ENCODE measurements around the gene NRG3.
"Not testable (repeated sequence)": the region's sequence is repeated elsewhere in the genome, so short reads cannot be mapped to it uniquely, and the experiment has no call there.

Gene NRG3

GRCh38 chr10:82660986-82661385, 786.0 kb downstream of the NRG3 start:
- no peak for DNase-seq
- intact Hi-C loops (cut with DNase I) = no loop called here

DNA sequence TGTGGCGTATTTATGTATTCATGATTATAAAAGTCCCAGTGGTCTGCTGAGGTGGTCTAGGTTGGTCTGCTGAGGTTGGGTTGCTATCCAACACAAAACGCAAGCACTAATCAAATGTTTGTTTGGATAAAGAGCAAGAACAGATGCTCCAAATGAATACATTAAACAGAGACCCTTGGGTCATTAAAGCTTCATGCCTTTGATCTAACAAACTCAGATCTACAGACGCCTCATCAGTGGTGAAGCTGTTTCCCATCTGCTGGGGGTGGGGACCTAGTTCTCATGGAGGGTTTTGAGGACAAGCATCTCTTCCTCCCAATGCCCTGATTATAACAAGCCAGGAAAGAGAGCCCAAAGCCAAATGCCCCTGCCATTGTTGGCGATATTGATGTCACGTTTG, 786.7 kb downstream of the NRG3 start:
- intact Hi-C loops (cut with DNase I) = no loop called here
- DNase-seq = no peak

DNA sequence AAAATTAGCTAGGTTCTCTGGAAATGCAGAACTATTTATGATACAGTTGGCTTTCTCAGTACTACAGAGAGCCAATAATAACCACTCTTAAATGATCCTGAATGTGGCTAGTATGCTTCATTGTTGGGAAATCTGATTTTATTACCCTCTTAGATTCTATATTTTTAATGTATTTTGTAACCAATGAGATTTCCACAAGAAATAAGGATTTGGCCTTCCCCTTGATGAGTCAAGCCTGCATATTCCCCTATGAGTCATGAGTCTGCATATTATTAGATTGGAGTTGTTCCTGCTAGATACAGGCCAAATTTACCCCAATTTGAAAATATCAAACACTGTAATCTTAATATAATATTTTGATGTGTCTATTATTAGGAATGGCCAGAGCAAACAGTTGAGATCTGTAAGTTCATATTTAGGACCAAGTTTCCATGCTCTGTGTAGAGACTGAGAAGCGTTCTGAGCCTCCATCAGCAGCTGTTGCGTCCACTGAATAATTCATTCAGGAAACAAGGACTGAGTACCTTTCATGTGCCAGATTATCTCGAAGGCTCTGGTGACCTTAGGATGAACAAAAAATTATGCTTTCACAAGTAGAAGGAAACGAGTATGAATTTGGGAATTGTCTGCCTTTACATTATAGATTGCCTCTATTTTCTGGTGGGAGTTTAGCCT, 793.4 kb downstream of the NRG3 start:
- no peak for DNase-seq

DNA sequence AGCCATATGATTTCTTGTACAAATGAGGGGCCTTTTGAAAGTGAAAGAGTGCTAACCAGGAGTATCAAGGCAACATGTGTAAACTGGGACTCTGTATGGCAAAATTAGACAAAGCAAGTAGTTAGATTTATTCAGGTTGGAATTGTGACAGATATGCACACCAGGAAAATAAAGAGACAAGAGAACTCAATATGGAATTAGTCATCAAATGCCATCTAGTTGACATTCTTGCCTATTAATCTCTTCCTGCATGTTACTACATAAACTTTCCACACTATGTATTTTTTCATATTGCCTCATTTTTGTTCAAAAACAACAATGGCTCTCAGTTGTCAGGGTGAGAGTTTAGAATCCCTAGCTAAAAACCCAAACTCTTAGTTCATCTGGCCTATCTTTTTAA, 799.0 kb downstream of the NRG3 start:
- intact Hi-C loops (cut with DNase I) = no loop called here
- DNase-seq = no peak

More for the DNA sequence above, 793.4 kb downstream of the NRG3 start:
- intact Hi-C loops (cut with DNase I) = no loop called here

GRCh38 chr10:82677932-82678331, 802.9 kb downstream of the NRG3 start:
- intact Hi-C loops (cut with DNase I); DNase-seq: not testable (repeated sequence)

GRCh38 chr10:82678451-82678850, 803.5 kb downstream of the NRG3 start:
- DNase-seq; intact Hi-C loops (cut with DNase I): not testable (repeated sequence)

DNA sequence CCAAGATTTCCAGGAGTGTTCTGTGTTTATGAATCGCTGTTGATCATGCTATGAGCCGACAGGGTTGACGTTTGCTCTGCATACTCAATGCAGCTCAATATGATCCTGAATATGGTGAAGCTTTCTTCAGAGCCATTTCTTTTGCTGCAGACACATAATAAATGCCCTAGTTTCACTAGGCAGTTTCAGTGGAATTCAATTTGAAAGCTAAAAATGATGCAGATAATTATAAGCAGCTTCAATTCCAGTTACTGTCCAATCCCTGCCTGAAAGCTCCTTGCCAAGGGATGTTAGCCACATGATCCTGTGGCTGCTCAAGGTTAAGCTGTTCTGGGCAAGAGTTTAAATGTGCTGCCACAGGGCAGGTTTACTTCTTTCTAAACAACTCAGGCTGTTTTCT, 805.6 kb downstream of the NRG3 start:
- no peak for DNase-seq
- intact Hi-C loops (cut with DNase I) = no loop called here

DNA sequence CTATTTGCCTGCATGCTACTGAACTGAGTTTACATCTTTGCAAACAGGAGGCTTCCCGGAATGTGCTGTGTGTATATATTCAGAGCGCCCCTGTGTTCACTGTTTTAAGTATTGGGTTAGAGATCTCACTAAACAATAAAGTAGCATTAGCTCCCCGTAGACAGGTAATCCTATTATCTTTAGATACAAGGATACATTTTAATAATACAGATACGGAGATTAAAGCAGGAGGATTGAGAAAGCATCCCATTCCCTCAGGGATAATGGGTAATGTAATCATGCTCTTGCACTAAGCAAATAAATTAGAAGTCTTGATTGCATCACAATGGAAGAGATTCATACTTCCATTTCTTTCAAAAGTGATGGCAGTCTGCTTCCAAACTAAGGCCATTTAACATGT, 809.0 kb downstream of the NRG3 start:
- intact Hi-C loops (cut with DNase I) = no loop called here
- no peak for DNase-seq

GRCh38 chr10:82685087-82685486, 810.1 kb downstream of the NRG3 start:
- DNase-seq = no peak
- intact Hi-C loops (cut with DNase I) = no loop called here

DNA sequence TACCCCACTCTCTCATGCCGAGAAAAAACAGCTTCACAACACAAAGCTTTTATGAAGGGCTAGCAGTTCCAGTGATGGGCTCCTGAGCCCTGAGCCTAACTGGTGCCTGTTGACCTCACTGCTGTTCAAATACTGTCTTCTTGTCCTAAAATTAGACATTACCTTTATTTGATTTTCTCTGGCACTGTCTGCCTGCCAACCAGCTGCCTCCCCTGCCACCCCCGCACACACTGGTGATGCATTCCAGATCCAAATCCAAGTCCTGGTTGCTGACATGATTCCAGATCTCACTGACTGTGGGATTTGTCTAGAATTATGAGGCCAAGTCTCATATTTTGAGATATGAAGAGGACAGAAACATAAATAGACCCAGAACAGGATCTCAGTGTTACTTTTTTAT, 816.2 kb downstream of the NRG3 start:
- DNase-seq = peak; percentile 11 to 85 (median 60)
- intact Hi-C loops (cut with DNase I) = no loop called here

- no peak for DNase-seq
- intact Hi-C loops (cut with DNase I) = no loop called here
Observed at GRCh38 chr10:82692458-82692857, 817.5 kb downstream of the NRG3 start.

- no peak for DNase-seq
- intact Hi-C loops (cut with DNase I) = no loop called here
Observed at GRCh38 chr10:82721831-82722230, 846.8 kb downstream of the NRG3 start.

DNA sequence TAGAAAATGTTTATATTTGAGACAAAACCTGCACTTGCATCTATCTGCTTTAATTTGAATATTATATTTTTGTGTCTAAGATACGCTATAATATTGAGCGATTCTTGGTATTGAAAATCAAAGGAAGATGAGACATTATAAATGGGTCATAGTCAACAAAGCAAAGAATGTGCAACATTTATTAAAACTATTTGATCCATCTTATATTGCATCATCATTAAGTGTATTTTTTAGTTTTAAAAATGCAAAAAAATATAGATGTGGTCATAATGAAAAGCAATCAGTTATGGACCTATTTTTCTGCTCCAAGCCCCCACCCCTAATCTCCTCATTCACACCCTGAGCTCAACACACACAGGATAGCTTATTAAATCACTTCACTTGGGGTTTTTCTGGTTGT, 847.3 kb downstream of the NRG3 start:
- intact Hi-C loops (cut with DNase I) = no loop called here
- no peak for DNase-seq

DNA sequence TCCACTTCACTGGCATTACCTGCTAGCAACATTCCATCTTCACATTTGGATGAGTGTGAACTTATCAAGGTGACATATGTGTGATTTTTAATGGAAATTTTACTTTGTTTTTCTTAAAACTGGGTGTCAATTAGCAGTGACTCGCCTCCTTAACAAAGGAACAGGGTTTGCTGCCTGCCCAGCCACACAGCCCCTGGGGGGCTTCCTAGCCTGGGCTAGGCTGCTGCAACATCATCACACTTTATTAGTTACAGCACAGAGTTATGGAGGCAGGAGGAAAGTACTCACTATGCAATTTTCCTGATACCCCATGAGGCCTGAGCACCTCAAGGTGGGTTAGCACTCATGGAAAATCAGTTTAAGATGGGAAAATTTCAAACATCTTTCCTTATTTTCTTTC, 861.3 kb downstream of the NRG3 start:
- DNase-seq = no peak
- intact Hi-C loops (cut with DNase I) = no loop called here

- DNase-seq = peak in 7 of 42 donors; percentile 4 to 41 (median 9)
- intact Hi-C loops (cut with DNase I) = no loop called here
Observed at GRCh38 chr10:82737549-82737948, 862.6 kb downstream of the NRG3 start.

DNA sequence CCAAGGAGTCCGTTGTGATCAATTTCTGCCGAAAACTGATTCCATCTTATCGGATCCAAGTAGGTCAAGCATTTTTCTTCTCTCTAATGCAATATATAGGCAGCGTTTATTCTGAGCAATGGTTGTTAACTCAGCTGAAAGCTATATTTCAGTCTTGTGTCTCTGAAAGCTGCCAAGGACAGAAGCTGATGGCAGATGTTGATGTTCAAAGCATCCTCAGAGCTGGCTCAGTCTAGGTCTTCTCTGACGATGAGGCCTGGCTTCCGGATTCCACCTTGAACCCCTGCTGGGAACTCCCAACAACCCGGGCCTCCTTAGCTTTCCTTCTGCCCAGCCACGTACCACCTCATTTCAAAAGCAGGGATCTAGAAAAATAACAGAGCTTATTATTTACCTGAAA, 863.6 kb downstream of the NRG3 start:
- DNase-seq = no peak
- intact Hi-C loops (cut with DNase I) = no loop called here

DNA sequence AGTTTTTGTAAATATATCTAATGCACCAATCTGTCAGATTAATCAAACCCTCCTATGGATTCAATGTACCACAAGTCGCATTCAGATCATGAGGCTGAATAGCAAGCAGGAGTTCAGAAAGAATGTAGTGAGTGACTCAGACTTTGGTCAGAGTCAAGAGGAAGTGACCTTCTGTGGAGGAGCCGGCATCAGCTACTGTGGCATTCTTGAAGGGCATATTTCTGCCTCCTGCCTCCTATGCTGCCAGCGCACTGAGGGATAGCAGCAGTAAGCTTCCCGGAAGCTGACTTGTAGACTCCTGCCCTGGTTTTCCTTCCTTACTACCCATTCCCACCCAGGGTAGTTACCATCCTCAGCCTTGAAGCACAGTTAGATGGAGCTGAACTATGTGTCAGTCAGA, 867.5 kb downstream of the NRG3 start:
- DNase-seq = no peak
- intact Hi-C loops (cut with DNase I) = no loop called here

DNA sequence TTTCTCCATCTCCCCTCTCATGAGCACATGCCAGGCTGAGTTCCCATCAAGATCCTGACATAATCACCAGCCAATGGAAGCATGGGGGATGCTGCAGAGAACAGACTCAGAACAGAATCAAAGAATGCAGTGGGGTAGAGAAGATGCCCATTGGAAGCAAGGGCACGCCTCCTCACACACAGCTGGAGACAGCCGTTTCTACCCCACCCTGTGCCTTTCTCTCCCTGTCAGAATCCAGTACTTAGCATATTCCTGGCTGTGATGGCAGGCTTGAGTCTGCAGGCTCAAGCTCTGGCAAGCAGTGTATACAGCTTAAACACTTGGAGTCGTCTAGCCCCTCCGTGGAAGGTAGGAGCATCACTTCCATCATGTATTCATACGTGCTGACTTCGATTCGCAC, 867.9 kb downstream of the NRG3 start:
- intact Hi-C loops (cut with DNase I) = no loop called here

GRCh38 chr10:82750538-82750937, 875.5 kb downstream of the NRG3 start:
- intact Hi-C loops (cut with DNase I) = no loop called here

More for the DNA sequence above, 867.9 kb downstream of the NRG3 start:
- no peak for DNase-seq

GRCh38 chr10:82757397-82757796, 882.4 kb downstream of the NRG3 start:
- DNase-seq = no peak
- intact Hi-C loops (cut with DNase I) = no loop called here

More at GRCh38 chr10:82750538-82750937, 875.5 kb downstream of the NRG3 start:
- DNase-seq = no peak

DNA sequence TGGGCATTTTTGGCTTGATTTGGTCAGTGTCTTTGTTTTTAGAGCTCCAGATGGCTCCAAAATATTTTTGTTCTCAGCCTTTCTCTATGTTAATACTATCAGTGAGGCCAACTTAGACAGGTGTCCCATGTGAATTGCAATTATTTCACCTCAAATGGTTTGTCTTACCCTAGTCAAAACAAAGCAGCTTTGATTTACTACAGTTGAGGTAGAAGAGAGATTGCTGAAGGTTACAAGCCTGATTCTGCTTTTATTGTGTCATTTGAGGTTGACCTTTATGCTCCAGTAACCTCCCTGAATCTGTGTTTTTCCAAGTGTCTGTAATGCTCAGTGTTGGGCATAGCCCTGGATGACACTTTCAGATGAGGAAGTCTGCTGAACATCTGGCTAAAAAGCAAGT, 882.9 kb downstream of the NRG3 start:
- intact Hi-C loops (cut with DNase I) = no loop called here
- no peak for DNase-seq

GRCh38 chr10:82759050-82759449, 884.1 kb downstream of the NRG3 start:
- intact Hi-C loops (cut with DNase I) = no loop called here
- no peak for DNase-seq
